Measurements from ENCODE around the gene ACOX1. TPM values are rescaled to one million over a fixed set of nuclear protein-coding genes. Genes with fewer than 3 reads are reported as not detected.

Gene ACOX1
- total and polyA plus RNA-seq, 7 donors = 13.0 to 78.8 (median 58.1) TPM

- intact Hi-C loops (cut with DNase I) = loop anchor here in 1 of 2 donors (5.0 kb wide), 1 partner anchor 132 kb away; the partner anchor contains the start of gene GALK1
- ATAC-seq = no peak
- TF ChIP-seq CTCF (IDR thresholded peaks at IDR 0.05) = no peak
These were observed 79.6 kb downstream of the ACOX1 start for GRCh38 chr17:75899353-75899752.

GRCh38 chr17:75898791-75899190 is 80.2 kb downstream of the ACOX1 start:
- Histone ChIP-seq H3K36me3 (ENCODE audit: insufficient read depth in 1 of 2, low read depth in 1 of 2) (peaks cover 5 to 61% of the 10 kb centered on the region in 2 donors), H3K27me3 (ENCODE audit: insufficient read depth in 3 of 3, low read length in 2 of 3) (no peaks in the 10 kb centered on the region), H3K4me3 (no peak overlapping the region), H3K27ac (no peak overlapping the region), H3K4me1 (peaks cover 22% of the 10 kb centered on the region), H3K9me3 (no peaks in the 10 kb centered on the region)
- TF ChIP-seq CTCF (IDR thresholded peaks at IDR 0.05) = no peak
- intact Hi-C loops (cut with DNase I) = loop anchor here in 1 of 2 donors (5.0 kb wide), 1 partner anchor 131 kb away; the partner anchor contains the start of gene GALK1
- DNase-seq = no peak
- WGBS, 3 donors = 93 to 96% (median 94%) methylated on average over 16 of the region's 16 CpGs
- no peak for ATAC-seq

More at GRCh38 chr17:75899353-75899752, 79.6 kb downstream of the ACOX1 start:
- Histone ChIP-seq H3K27ac (no peak overlapping the region), H3K4me3 (no peak overlapping the region), H3K36me3 (ENCODE audit: insufficient read depth in 1 of 2, low read depth in 1 of 2) (peaks cover 5 to 61% of the 10 kb centered on the region in 2 donors), H3K9me3 (no peaks in the 10 kb centered on the region), H3K27me3 (ENCODE audit: insufficient read depth in 3 of 3, low read length in 2 of 3) (no peaks in the 10 kb centered on the region), H3K4me1 (peaks cover 26% of the 10 kb centered on the region)
- 82 to 91% (median 84%) methylated on average over 13 of the region's 13 CpGs for WGBS, 3 donors
- no peak for DNase-seq

GRCh38 chr17:75898065-75898464 is 80.9 kb downstream of the ACOX1 start:
- peaks cover 5 to 57% of the 10 kb centered on the region in 2 donors for H3K36me3 ChIP-seq (ENCODE audit: insufficient read depth in 1 of 2, low read depth in 1 of 2)
- H3K9me3 ChIP-seq = no peaks in the 10 kb centered on the region
- no peaks in the 10 kb centered on the region for H3K27me3 ChIP-seq (ENCODE audit: insufficient read depth in 3 of 3, low read length in 2 of 3)
- 84 to 89% (median 84%) methylated on average over 8 of the region's 8 CpGs for WGBS, 3 donors
- DNase-seq (no peak), ATAC-seq (no peak)
- H3K27ac ChIP-seq = no peak overlapping the region
- no peak for TF ChIP-seq CTCF (IDR thresholded peaks at IDR 0.05)
- H3K4me3 ChIP-seq = no peak overlapping the region
- peaks cover 17% of the 10 kb centered on the region for H3K4me1 ChIP-seq
- intact Hi-C loops (cut with DNase I) = loop anchor here in 1 of 2 donors (5.0 kb wide), 1 partner anchor 131 kb away; the partner anchor contains the start of gene GALK1

- TF ChIP-seq CTCF (IDR thresholded peaks at IDR 0.05) = no peak
- peak; percentile 46 to 72 for DNase-seq
- WGBS, 3 donors = 46 to 61% (median 58%) methylated on average over 27 to 37 of the region's 37 CpGs
- peak overlapping the region; percentile 97 for H3K27ac ChIP-seq
- peak overlapping the region; percentile 79 for H3K4me3 ChIP-seq
- no peaks in the 10 kb centered on the region for H3K27me3 ChIP-seq (ENCODE audit: insufficient read depth in 3 of 3, low read length in 2 of 3)
- intact Hi-C loops (cut with DNase I) = loop anchor here in 1 of 2 donors (2.0 to 5.0 kb wide), 2 partner anchors 43 to 130 kb away; partner anchors contain the start of genes GALK1 and WBP2
- H3K4me1 ChIP-seq = peaks cover 21% of the 10 kb centered on the region
- H3K36me3 ChIP-seq (ENCODE audit: insufficient read depth in 1 of 2, low read depth in 1 of 2) = peaks cover 5 to 54% of the 10 kb centered on the region in 2 donors
- H3K9me3 ChIP-seq = no peaks in the 10 kb centered on the region
- ATAC-seq = no peak
These were observed 81.6 kb downstream of the ACOX1 start for GRCh38 chr17:75897160-75898019.

All from psoas muscle (tissue), 8 donors.